Activated CD8-positive, alpha-beta memory T cell treated with anti-CD3 and anti-CD28 coated beads for 4 hours (primary cell): ENCODE results near the gene PYGM.

Experiments used
- DNase-seq, 2 donors: peaks; one replicate each; pipeline ENCODE4 v3.0.0-alpha.2; 2020; ENCODE audit warnings: low read depth in 2 of 2

Gene PYGM

GRCh38 chr11:64753380-64754123 is 6.2 kb downstream of the PYGM start:
- no peak for DNase-seq

GRCh38 chr11:64753019-64753379 is 6.8 kb downstream of the PYGM start:
- no peak for DNase-seq

- no peak for DNase-seq
These were observed 7.4 kb downstream of the PYGM start for GRCh38 chr11:64752175-64752970.

- DNase-seq, result no peak
These were observed 8.2 kb downstream of the PYGM start for GRCh38 chr11:64751580-64751979.

GRCh38 chr11:64751136-64751535 is 8.6 kb downstream of the PYGM start:
- DNase-seq, result no peak

GRCh38 chr11:64750361-64751054 is 9.3 kb downstream of the PYGM start:
- no peak for DNase-seq

- no peak for DNase-seq
These were observed 11.7 kb downstream of the PYGM start for GRCh38 chr11:64747961-64748665.

- DNase-seq, result no peak
These were observed 13.3 kb downstream of the PYGM start for GRCh38 chr11:64746486-64746885.

- peak; percentile 54 to 62 for DNase-seq
These were observed 14.0 kb downstream of the PYGM start for GRCh38 chr11:64745521-64746328.

GRCh38 chr11:64745189-64745520 is 14.6 kb downstream of the PYGM start:
- DNase-seq, result peak; percentile 42 to 44

- no peak for DNase-seq
These were observed 15.1 kb downstream of the PYGM start for GRCh38 chr11:64744544-64745188.

GRCh38 chr11:64743591-64744543 is 15.9 kb downstream of the PYGM start, which contains the start of gene RASGRP2:
Gene RASGRP2, minus strand, starts transcription at chr11:64744142. Its CDS starts 1,276 bp downstream, at chr11:64742866.
- peak; percentile 63 to 67 for DNase-seq

GRCh38 chr11:64742889-64743590 is 16.7 kb downstream of the PYGM start:
- DNase-seq, result peak; percentile 46 to 58

GRCh38 chr11:64742087-64742888 is 17.5 kb downstream of the PYGM start:
- DNase-seq, result no peak

GRCh38 chr11:64741375-64742086 is 18.2 kb downstream of the PYGM start:
- no peak for DNase-seq

GRCh38 chr11:64739871-64740270 is 19.9 kb downstream of the PYGM start:
- DNase-seq, result no peak

- DNase-seq, result no peak
These were observed 23.1 kb downstream of the PYGM start for GRCh38 chr11:64736654-64737053.
